ENCODE results near the gene KMT2C. TPM values are rescaled to one million over a fixed set of nuclear protein-coding genes. Genes with fewer than 3 reads are reported as not detected.
"Not testable (repeated sequence)": the region's sequence is repeated elsewhere in the genome, so short reads cannot be mapped to it uniquely, and the experiment has no call there.

The KMT2C gene
- total RNA-seq, 1 experiment from 2014 or later = 45.4 TPM

GRCh38 chr7:152392254-152392653, 43.5 kb downstream of the KMT2C start:
- H3K36me3 Mint-ChIP-seq = no peaks in the 10 kb centered on the region
- TF ChIP-seq NFE2L1 (CRISPR knock-in tag; IDR thresholded peaks at IDR 0.05) (no peak), PRRX2 (CRISPR knock-in tag; IDR thresholded peaks at IDR 0.05) (no peak), FOXP1 (CRISPR knock-in tag; IDR thresholded peaks at IDR 0.05; ENCODE audit: borderline replicate concordance) (no peak), ZNF317 (CRISPR knock-in tag; IDR thresholded peaks at IDR 0.05; ENCODE audit: borderline replicate concordance, low read depth) (no peak), SMAD4 (CRISPR knock-in tag; IDR thresholded peaks at IDR 0.05) (no peak), HMGXB4 (CRISPR knock-in tag; IDR thresholded peaks at IDR 0.05) (no peak), CREB1 (CRISPR knock-in tag; IDR thresholded peaks at IDR 0.05) (no peak), CDX4 (CRISPR knock-in tag; IDR thresholded peaks at IDR 0.05; ENCODE audit: borderline replicate concordance) (no peak), ZNF416 (CRISPR knock-in tag; IDR thresholded peaks at IDR 0.05) (no peak), ZNF512 (CRISPR knock-in tag; IDR thresholded peaks at IDR 0.05; ENCODE audit: borderline replicate concordance) (no peak), ATF2 (CRISPR knock-in tag; IDR thresholded peaks at IDR 0.05; ENCODE audit: borderline replicate concordance, low read depth) (no peak), TP53 (CRISPR knock-in tag; IDR thresholded peaks at IDR 0.05) (no peak), RORB (CRISPR knock-in tag; IDR thresholded peaks at IDR 0.05) (no peak), STAT6 (CRISPR knock-in tag; conservative IDR thresholded peaks at IDR 0.05; ENCODE audit: low read depth) (no peak), ZMAT4 (CRISPR knock-in tag; IDR thresholded peaks at IDR 0.05) (no peak), CTCF (IDR thresholded peaks at IDR 0.05) (no peak), OVOL2 (CRISPR knock-in tag; IDR thresholded peaks at IDR 0.05; ENCODE audit: borderline replicate concordance) (no peak), ESRRA (CRISPR knock-in tag; IDR thresholded peaks at IDR 0.05; ENCODE audit: borderline replicate concordance) (no peak), ETV6 (CRISPR knock-in tag; IDR thresholded peaks at IDR 0.05) (no peak)
- ChIA-PET CTCF (no interaction called here), POLR2A (no interaction called here)
- no peak overlapping the region for H3K27ac Mint-ChIP-seq
- H3K4me1 Mint-ChIP-seq = peaks cover 16% of the 10 kb centered on the region
- H3K9me3 Mint-ChIP-seq = no peaks in the 10 kb centered on the region
- ATAC-seq = no peak
- H3K4me3 Mint-ChIP-seq = no peak overlapping the region
- no peak for DNase-seq (ENCODE audit: low spot score)
- no peaks in the 10 kb centered on the region for H3K27me3 Mint-ChIP-seq (ENCODE audit: low read depth)

- H3K27me3 Mint-ChIP-seq (ENCODE audit: low read depth); H3K4me1 Mint-ChIP-seq; H3K4me3 Mint-ChIP-seq; CTCF ChIA-PET; H3K36me3 Mint-ChIP-seq; POLR2A ChIA-PET; ATAC-seq; DNase-seq (ENCODE audit: low spot score); H3K9me3 Mint-ChIP-seq: not testable (repeated sequence)
- peak overlapping the region; percentile 11 for H3K27ac Mint-ChIP-seq
Measured at GRCh38 chr7:152386136-152386764, 49.6 kb downstream of the KMT2C start.

- DNase-seq (ENCODE audit: low spot score); H3K27me3 Mint-ChIP-seq (ENCODE audit: low read depth); H3K4me3 Mint-ChIP-seq; POLR2A ChIA-PET; H3K9me3 Mint-ChIP-seq; ATAC-seq; H3K27ac Mint-ChIP-seq; CTCF ChIA-PET; H3K36me3 Mint-ChIP-seq: not testable (repeated sequence)
- peaks cover 11% of the 10 kb centered on the region for H3K4me1 Mint-ChIP-seq
Measured at GRCh38 chr7:152384235-152385200, 51.3 kb downstream of the KMT2C start.
